D341Med (cell line): ENCODE measurements around the gene THEM4.
"Not testable (repeated sequence)": the region's sequence is repeated elsewhere in the genome, so short reads cannot be mapped to it uniquely, and the experiment has no call there.

Experiments
- DNase-seq: peaks from one replicate; pipeline ENCODE4 v3.0.0; 2012; ENCODE audit warnings: low spot score

The THEM4 gene

DNA sequence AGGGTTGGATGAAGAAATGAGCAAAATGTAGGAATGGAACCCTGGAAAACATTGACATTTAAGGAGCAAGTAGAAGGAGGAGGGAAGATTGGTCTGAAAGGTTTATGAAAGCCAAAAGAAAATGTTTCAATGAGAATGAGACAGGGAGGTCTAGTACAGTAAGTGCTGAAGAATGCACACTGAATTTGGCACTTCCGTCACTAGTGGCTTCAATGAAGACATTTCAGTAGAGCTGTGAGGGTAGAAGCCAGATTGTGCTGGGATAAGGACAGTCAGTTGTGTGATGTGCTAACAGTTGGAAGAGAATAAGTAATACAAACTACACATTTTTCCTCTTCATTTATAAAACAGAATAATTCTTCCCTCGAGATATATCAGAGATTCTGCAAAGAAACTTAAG is 17.1 kb downstream of the THEM4 start:
- no peak for DNase-seq

DNA sequence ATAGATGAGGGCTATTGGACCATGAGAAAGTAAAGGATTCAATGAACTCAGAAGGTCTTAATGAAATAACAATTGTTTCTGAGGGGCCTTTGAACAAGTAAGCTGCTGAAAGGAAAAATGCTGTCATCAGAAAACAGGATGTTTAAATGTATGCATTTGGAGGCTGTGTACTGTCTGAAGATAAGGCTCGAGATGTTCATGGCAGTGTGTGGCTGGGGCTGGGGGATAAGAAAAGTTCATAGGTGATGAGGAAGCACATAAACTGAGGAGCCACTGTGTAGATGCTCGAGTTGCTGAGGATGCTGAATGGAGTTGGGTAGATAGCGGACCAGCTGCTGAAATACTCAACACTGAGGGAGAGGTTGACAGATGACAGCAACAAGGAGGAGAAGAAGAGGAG is 17.8 kb downstream of the THEM4 start:
- no peak for DNase-seq

DNA sequence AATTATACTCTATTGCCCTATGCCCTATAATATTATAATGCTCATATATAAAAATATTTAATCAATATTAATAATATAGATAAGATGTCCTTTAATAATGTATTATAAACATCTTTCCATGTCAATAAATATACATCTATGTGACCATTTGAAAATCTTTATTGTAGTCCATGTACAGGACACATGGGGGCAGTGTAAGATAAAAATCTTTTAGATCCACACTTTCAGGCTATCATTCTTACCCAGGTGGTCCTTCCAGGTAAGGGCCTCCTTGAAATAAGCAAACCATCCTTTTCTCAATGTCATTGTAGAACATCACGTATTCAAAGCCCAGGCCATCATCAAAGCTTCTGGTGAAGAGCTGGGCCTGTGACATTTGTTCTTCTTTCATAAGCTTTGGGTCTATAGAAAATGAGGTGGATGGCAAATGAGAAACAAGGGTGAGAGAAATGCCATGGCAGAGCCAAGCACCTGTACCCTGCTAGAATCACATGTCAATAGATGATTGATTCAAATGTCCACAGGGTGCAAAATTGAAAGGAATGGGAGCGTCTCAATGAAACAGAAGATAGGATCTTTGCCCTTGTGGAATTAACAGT is 20.2 kb downstream of the THEM4 start:
- DNase-seq, result no peak

DNA sequence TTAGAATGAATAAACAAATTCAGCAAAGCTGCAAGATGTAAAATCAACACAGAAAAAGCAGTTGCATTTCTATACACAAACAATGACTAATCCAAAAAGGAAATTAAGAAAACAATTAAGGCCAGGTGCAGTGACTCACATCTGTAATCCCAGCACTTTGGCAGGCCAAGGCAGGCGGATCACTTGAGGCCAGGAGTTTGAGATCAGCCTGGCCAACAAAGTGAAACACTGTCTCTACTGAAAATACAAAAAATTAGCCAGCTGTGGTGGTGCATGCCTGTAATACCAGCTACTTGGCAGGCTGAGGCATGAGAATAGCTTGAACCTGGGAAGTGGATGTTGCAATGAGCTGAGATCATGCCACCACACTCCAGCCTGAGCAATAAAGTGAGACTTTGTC is 22.3 kb downstream of the THEM4 start:
- DNase-seq, result no peak

DNA sequence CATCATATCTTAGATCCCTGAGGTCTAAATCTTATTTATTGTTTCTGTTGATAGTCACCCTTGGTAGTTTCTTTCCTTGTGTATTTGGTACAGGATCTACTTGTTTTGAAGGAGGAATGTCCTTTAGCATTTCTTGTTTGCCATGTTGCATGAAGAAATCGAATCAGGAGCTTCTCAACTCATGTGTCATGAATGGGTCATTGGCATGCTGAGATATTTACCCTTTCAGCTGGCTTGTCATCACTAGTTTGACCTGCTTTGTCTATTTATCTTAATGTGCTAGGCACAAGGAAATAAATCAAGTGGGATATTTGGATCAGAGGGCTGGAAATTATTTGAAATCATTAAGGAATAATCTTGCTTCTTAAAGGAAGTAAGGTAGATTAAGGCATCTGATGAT is 23.8 kb downstream of the THEM4 start:
- DNase-seq, result no peak

DNA sequence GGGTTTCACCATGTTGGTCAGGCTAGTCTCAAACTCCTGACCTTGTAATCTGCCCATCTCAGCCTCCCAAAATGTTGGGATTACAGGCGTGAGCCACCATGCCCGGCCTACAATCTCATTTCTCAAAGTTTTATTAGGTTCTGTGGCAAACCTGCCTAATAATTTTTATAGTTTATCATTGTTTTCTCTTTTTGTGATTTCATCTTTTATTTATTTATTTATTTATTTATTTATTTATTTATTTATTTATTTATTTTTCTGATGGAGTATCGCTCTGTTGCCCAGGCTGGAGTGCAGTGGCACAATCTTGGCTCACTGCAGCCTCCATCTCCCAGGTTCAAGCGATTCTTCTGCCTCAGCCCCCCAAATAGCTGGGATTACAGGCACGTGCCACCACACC is 24.4 kb downstream of the THEM4 start:
- DNase-seq, result not testable (repeated sequence)

DNA sequence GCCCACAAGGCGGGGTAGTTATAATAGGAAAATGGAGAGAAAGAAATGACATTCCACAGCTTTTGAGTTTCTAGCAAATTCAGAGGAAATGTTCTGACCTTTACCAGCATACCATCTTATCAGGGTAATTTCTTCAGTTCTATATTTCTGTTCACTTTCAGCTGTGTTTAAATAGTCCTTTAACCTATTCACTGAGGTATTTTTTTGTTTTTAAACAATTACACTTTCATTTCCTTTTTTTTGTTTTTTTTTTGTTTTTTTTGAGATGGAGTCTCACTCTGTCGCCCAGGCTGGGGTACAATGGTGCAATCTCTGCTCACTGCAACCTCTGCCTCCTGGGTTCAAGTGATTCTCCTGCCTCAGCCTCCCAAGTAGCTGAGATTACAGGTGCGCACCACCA is 24.9 kb downstream of the THEM4 start:
- not testable (repeated sequence) for DNase-seq

DNA sequence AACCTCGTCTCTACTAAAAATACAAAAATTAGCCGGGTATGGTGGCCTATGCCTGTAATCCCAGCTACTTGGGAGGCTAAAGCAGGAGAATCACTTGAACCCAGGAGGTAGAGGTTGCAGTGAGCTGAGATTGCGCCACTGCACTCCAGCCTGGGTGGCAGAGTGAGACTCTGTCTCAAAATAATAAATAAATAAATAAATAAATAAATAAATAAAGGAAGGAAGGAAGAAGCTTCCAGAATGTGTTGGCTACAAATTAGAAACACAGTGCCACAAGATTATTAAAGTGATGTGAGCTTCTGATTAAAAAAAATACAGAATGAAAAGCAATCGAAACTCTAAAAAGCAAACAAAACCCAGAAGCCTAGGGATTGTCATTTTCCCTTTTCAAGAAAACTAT is 25.4 kb downstream of the THEM4 start:
- DNase-seq, result not testable (repeated sequence)

DNA sequence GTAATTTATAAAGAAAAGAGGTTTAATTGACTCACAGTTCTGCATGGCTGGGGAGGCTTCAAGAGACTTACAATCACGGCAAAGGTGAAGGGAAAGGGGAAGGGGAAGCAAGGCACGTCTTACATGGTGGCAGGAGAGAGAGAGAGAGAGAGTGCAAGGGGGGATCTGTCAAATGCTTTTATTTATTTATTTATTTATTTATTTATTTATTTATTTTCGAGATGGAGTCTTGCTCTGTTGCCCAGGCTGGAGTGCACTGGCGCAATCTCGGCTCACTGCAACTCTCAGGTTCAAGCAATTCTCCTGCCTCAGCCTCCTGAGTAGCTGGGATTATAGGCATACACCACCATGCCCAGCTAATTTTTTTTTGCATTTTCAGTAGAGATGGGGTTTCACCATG is 26.4 kb downstream of the THEM4 start:
- DNase-seq, result not testable (repeated sequence)

DNA sequence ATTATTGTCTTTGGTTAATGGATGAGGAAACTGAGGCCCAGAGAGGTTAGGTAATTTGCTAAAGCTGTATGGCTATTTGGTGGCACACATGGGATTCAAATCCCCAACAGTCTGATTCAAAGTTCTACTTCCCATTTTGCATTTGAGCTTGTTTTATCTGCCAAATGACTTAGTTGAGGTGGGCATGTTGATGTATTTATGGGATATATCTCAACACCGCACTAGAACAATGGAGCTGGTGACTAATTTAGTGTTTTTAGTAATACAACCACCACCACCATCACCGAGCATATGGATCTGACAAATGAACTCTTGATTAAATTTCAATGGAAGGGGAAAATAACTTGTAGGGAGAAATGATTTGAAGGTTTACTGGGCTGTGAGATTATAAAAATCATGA is 26.8 kb downstream of the THEM4 start:
- no peak for DNase-seq

DNA sequence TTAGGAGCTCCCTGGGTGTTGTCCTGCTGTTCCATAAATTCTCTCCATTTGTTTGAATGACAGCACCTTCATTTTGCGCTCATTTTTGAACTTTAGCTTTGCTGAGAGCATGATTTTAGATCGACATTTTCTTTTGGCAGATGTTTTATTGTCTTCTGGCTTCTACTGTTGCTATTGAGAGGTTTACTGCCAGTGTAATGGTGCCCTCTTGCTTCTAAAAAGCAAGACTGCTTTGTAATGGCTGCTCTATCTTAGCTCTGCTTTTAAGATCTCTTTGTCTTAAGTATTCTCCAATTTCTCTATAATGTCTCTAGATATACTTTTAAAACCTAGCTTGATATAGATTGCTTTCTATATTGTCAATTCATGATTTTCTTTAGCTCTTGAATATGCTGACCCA is 27.8 kb downstream of the THEM4 start:
- no peak for DNase-seq

DNA sequence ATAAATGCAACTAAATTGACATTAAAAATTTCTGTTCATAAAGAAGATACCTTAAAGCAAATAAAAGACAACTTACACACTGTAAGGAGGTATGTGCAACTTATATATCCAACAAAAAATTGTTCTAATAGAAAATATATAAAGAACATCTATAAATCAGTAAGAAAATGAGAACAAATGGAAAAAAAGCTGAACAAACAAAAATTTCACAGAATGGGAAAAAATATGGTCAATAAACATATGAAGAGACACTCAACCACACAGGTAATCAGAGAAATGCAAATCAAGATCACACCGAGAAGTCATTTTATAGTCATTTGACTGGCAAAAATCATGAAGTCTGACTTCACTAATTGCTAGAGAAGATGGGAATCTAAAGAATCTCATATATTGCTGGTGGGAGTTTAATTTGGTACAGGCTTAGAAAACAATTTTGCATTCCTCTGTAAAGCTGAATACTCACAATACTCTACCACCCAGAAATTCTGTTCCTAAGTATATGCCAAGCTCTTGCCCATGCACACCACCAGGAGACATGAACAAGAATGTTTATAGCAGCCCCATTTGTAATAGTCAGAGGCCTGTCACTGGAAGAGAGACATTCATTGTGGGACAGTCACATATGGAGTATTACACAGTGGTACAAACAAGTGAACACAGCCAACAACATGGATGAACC is 33.8 kb downstream of the THEM4 start:
- DNase-seq, result no peak

DNA sequence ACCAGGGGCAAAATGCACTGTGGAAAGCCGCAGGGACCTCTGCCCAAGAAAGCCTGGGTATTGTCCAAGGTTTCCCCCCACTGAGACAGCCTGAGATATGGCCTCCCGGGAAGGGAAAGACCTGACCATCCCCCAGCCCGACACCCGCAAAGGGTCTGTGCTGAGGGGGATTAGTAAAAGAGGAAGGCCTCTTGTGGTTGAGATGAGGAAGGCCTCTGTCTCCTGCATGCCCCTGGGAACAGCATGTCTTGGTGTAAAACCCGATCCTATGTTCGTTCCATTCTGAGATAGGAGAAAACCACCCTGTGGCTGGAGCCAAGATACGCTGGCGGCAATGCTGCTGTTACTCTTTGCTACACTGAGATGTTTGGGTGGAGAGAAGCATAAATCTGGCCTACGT is 36.5 kb downstream of the THEM4 start:
- not testable (repeated sequence) for DNase-seq

DNA sequence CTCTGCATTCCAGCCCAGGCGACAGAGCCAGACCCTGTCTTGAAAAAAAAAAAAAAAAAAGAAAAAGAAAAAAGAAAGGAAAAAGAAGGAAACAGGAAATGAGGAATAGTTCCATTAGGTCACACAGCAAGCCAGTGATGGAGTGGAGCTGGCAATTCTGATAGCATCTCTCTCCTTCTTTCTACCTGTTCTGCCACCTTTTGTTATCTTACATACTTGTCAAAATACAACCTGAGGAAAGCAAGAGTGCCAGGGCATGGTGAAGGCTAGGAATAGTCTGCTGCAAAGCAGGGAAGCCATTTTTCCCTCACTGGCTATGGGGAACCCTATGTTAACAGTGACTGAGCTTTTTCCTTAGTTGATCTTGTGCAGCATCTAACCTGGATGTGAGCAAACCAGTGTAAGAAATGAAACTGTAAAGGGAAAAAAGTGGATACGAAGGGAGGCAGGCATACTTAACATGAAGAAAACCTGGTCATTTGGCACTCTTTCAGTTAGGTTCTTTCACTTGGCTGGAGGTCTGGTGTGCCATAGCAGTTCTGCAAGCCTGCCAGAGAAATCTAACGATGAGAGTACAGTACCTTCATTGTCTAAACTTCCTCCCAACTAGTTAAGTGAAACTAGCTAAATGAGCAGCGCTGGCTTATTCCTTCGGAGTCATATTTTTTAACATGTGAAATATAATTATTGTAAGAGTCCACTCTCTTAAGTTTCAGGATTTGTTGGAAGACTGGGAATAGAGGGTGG is 37.9 kb downstream of the THEM4 start:
- no peak for DNase-seq

DNA sequence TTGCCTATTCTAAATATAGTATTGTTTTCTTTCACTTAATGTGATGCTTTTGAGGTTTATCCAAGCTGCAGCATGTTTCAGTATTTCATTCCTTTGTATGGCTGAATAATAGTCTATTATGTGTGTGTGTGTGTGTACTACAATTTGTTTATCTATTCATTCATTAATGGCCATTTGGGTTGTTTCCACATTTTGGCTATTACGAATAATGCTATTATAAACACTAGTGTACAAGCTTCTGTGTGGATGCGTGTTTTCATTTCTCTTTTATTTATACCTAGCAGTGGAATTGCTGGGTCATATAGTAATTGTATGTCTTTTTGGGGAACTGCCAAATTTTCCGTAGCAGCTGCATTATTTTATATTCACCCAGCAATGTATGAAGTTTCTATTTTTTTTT is 40.8 kb downstream of the THEM4 start:
- no peak for DNase-seq

DNA sequence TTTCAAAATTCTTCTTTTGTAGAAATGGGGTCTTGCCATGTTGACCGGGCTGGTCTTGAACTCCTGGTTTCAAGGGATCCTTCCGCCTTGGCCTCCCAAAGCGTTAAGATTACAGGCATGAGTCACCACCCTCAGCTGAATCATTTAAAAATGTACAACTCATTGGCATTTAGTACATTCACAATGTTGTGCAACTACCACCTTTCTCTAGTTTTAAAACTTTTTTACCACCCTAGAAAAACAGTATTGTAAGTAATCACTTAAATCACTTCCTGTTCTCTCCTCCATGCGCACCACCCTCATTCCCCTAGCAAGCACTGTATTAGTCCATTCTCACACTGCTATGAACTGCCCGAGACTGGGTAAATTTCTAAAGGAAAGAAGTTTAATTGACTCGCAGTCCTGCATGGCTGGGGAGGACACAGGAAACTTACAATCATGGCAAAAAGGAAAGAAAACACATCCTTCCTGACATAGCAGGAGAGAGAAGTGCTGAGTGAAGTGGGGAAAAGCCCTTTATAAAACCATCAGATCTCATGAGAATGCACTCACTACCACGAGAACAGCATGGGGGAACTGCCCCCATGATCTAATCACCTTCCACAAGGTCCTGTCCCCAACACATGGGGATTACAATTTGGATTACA is 41.4 kb downstream of the THEM4 start:
- no peak for DNase-seq

DNA sequence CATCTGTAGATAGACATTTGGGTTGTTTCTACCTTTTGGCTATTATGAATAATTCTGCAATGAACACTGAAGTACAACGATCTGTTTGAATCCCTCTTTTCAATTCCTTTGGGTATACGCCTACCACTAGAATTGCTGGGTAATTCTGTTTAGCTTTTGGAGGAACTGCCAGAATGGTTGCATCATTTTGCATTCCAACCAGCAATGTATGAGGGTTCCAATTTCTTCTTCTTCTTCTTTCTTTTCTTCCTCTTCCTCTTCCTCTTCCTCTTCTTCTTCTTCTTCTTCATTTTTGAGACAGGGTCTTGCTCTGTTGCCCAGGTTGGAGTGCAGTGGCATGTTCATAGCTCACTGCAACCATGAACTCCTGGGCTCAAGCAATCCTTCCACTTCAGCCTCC is 42.0 kb downstream of the THEM4 start:
- DNase-seq, result no peak

DNA sequence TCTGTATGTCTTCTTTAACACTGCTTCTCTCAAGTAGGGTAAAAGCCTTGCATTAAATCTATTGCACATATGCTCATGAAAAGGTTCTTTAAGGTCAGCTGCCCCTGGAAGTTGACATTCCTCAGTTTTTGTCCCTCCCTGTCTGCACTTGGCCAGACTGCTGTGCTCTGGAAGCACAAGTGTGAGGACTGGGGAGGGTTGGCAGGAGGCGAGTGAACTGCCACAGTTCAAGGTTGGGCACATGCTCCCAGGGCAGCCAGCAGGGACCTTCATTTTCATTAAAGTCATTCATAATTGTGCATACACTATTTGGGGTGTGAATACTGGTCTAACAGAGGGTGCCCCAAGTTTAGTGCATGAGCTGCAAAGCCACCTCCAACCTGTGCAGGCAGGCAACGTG is 44.9 kb downstream of the THEM4 start:
- DNase-seq, result no peak

DNA sequence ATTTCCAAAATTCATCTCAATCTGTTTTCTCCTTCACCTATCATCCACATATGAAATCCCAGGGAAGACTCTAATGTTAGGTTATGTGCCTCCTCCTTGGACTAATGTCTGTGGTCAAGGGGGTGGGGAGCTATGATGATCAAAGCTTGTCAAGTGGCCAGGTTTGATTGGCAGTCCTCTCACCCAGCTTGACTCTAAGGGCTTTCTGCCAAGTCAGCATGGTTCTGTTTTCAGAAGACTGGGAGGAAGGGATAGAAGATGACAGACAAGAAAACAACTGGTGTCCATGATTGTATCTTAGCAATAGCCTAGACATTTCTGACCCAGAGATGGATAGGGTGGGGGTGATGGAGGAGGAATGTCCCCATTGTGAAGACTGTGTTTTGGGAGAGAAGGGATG is 46.7 kb downstream of the THEM4 start:
- DNase-seq, result no peak

DNA sequence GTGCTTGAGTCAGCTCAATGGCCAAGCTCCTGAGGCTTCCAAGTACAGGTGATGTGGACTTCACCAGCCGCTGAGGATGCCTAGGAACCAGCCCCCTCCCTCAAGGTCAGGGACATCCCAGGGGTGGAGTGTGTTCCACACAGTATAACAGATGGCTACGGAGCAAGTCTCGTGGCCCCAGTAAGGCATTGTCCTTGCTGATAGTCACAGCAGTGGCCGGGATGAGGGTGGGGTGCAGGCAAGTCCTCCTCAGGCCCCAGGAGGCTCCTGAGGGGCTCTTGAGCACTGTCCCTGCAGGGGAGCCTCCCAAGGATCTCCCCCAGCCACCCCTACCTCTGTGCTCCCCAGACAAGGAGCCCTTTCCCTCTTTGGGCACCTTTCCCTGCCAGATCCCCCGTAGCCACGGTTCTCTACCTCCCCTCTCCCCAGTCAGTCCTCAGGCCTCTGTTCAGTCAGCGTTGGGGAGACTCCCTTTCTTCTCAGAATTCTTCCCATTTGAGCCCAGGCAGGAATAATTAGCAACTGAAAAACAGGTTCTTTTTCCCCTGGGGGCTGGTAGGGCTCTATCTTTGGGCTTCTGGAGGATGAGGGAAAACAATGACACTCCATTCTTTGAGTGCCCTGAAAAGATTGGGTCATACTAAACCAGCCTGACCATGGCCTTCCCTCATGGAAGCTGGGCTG is 48.7 kb downstream of the THEM4 start:
- no peak for DNase-seq

DNA sequence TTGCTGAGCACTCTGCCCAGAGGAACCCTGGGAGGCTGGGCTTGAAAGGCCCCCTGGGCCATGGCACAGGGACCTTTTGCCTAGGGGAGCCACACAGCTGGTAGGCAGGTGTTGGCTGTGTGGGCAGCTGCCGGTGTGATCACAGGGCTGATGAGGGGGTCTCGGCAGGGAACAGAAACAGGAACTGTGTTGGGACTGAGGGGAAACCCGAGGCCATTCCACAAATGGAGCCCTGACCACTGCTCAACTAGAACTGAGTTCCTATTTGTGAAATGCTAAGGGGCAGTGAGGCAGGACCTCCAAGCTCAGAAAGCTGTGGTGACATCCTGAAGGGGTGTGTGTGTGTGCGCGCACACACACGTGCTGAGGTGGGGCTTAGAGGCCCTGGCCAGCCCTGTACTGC is 49.4 kb downstream of the THEM4 start:
- no peak for DNase-seq

DNA sequence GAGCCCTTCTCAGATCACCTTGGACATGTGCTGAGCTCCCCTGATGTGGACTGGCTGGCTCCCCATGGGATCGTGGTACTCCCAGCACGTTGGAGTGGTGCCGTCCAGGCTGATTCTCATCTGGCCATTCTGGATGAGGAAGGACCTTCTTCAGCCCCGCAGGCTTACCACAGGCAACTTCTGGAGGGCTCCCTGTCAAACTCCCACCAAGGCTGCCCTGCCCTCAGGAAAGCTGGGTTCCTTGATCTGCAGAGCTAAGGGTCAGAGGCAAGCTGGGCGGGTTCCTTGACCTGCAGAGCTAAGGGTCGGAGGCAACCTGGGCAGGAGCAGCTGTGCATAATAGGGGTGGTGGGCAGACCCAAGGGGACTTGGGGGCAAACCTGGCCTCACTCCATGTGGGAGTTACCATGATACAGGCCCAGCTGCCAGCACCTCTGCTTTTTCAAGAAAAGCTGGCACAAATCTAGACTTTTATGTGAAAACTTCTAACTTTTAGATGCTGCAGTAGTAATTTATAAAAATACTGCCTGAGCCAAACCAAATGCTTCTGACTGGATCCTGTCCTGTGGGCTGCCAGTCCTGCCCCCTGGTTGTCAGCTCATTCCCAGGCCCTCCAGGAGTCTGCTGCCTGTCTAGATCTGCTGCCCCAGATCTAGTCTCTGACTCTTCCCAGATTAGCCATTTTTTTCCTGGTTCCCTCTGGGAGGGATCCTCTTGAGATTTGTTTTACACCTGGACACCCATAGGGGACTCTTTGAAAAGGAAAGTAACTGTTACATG is 50.2 kb downstream of the THEM4 start:
- DNase-seq, result no peak
